OCI-LY7 (cell line): Measurements from ENCODE around the gene TECTA. TPM values are rescaled to one million over a fixed set of nuclear protein-coding genes. Genes with fewer than 3 reads are reported as not detected.

ENCODE experiments used
- Bru-seq: library from RNA; stranded (reverse); fragments of 400-500 nt; gene quantifications from one replicate; lab custom pipeline; 2021; lab: Mats Ljungman, UMichigan
- BruChase-seq, 2 experiments: library from RNA; stranded (reverse); fragments of 400-500 nt; gene quantifications; one replicate each; lab custom pipeline; 2021; lab: Mats Ljungman, UMichigan
- BruUV-seq: library from RNA; stranded (reverse); fragments of 400-500 nt; replicated peaks from 2 replicates; lab custom pipeline; 2021; lab: Mats Ljungman, UMichigan
- CTCF ChIA-PET: fragments of 300-600 bp; sonication (Branson Sonifier 250); formaldehyde crosslinking; loops from one replicate; lab custom pipeline; 2022; ENCODE audit warnings: antibody characterized with exemption; ENCODE audit not compliant: unreplicated experiment; lab: Charles Lee
- POLR2A ChIA-PET: fragments of 300-600 bp; sonication (Branson Sonifier 250); formaldehyde crosslinking; loops from one replicate; lab custom pipeline; 2022; ENCODE audit warnings: antibody characterized with exemption; lab: Charles Lee
- DNase-seq: peaks from one replicate; pipeline ENCODE4 v3.0.0-alpha.2; 2015; ENCODE audit warnings: low spot score
- H2AFZ ChIP-seq: fragments of 200-600 bp; sonication (generic), shearing (Covaris generic); 2 replicates; pipeline ENCODE4 v1.6.1; 2014; ENCODE audit warnings: mild to moderate bottlenecking, antibody characterized with exemption, low read length, moderate library complexity
- H3K27ac ChIP-seq: fragments of 200-600 bp; sonication (generic); 2 replicates; pipeline ENCODE4 v1.5.1; 2014; ENCODE audit warnings: mixed run types, low read depth, mild to moderate bottlenecking, moderate library complexity, low read length, inconsistent platforms; ENCODE audit not compliant: poor library complexity, severe bottlenecking
- H3K36me3 ChIP-seq: fragments of 200-600 bp; sonication (generic); 2 replicates; pipeline ENCODE4 v1.6.1; 2014; ENCODE audit warnings: mild to moderate bottlenecking, antibody characterized with exemption, low read length, moderate library complexity, mixed read lengths; ENCODE audit not compliant: insufficient read depth
- H3K4me1 ChIP-seq: fragments of 200-600 bp; sonication (generic); 2 replicates; pipeline ENCODE4 v1.5.1; 2014; ENCODE audit warnings: mild to moderate bottlenecking, low read length; ENCODE audit not compliant: insufficient read depth, poor library complexity, severe bottlenecking
- H3K4me2 ChIP-seq: fragments of 200-600 bp; sonication (generic); 2 replicates; pipeline ENCODE4 v1.6.1; 2014; ENCODE audit warnings: mild to moderate bottlenecking, low read length
- H3K4me3 ChIP-seq: fragments of 200-600 bp; sonication (generic); 2 replicates; pipeline ENCODE4 v1.5.1; 2014; ENCODE audit warnings: mild to moderate bottlenecking, low read depth, low read length; ENCODE audit not compliant: poor library complexity, severe bottlenecking
- H3K79me2 ChIP-seq: fragments of 200-600 bp; sonication (generic); 2 replicates; pipeline ENCODE4 v1.6.1; 2016; ENCODE audit warnings: low read depth, mild to moderate bottlenecking, low read length, moderate library complexity, mixed read lengths; ENCODE audit not compliant: insufficient read depth
- H3K9me2 ChIP-seq: fragments of 200-600 bp; sonication (generic); 2 replicates; pipeline ENCODE4 v1.6.1; 2016; ENCODE audit warnings: mild to moderate bottlenecking, low read length, mixed read lengths; ENCODE audit not compliant: insufficient read depth
- H3K9me3 ChIP-seq: fragments of 200-600 bp; sonication (generic); 2 replicates; pipeline ENCODE4 v1.6.1; 2014; ENCODE audit warnings: mild to moderate bottlenecking, mixed run types, low read length, mixed read lengths
- H4K20me1 ChIP-seq: fragments of 200-600 bp; sonication (generic); 2 replicates; pipeline ENCODE4 v1.6.1; 2014; ENCODE audit warnings: mild to moderate bottlenecking, antibody characterized with exemption, low read length, moderate library complexity, mixed read lengths; ENCODE audit not compliant: insufficient read depth
- CTCF ChIP-seq: fragments of 200-600 bp; sonication (generic); conservative IDR thresholded peaks from 2 replicates; pipeline ENCODE4 v1.5.1; 2014; ENCODE audit warnings: mild to moderate bottlenecking, antibody characterized with exemption, low read length, moderate library complexity, mixed read lengths
- EZH2phosphoT487 ChIP-seq: fragments of 200-600 bp; sonication (generic); IDR thresholded peaks from 2 replicates; pipeline ENCODE4 v1.6.1; 2018; ENCODE audit warnings: low read depth, borderline replicate concordance, mild to moderate bottlenecking, mixed run types, antibody characterized with exemption, low read length, moderate library complexity, mixed read lengths
- intact Hi-C: fragments of 100-400 bp; cut with micrococcal nuclease; formaldehyde crosslinking; loops from one replicate; pipeline ENCODE4 v1.10.0; 2022; ENCODE audit not compliant: unreplicated experiment
- long read RNA-seq: library from polyadenylated mRNA; stranded (forward); transcript quantifications from one replicate; pipeline ENCODE4 v2.0.0, GENCODE V29; 2022
- total RNA-seq, 2 experiments: library from RNA; depleted of rRNA in 1 of 2; stranded (reverse); fragments of >200 nt in 1 of 2; shearing (Covaris generic) in 1 of 2; gene quantifications; 2 replicates each; pipeline ENCODE4 v1.2.3, GENCODE V29; 2014 to 2022

Gene TECTA
- total RNA-seq (2014; rRNA removed; shearing (Covaris generic)) (0.31 and 0.32 TPM in 2 replicates), total RNA-seq (2022) (0.13 and 0.48 TPM in 2 replicates), Bru-seq, nascent RNA (percentile 20 among the genes with signal in this experiment), BruChase-seq, experiment 1, labeled RNA remaining after a 6-hour chase (percentile 16 among the genes with signal in this experiment), BruChase-seq, experiment 2, labeled RNA remaining after a 2-hour chase (percentile 19 among the genes with signal in this experiment)
- long read RNA-seq = 0 reads

- Histone ChIP-seq H3K4me1 (no peaks in the 10 kb centered on the region), H3K4me3 (no peak within 1 kb of the TSS), H3K9me2 (no peaks in the 10 kb centered on the region), H3K36me3 (no peaks in the 10 kb centered on the region), H3K27ac (no peak within 1 kb of the TSS), H3K79me2 (no peaks in the 10 kb centered on the region), H3K9me3 (no peaks in the 10 kb centered on the region), H3K4me2 (no peak within 1 kb of the TSS), H4K20me1 (no peaks in the 10 kb centered on the region), H2AFZ (no peak within 1 kb of the TSS)
- CTCF ChIA-PET = no interaction called here
- intact Hi-C loops = no loop called here
- DNase-seq = no peak
- POLR2A ChIA-PET = interaction anchor here (0.6 to 0.8 kb wide), 2 partner anchors 9 to 765 kb away, joined by 3 to 4 read pairs; no protein-coding TSS in a partner anchor
- no peak for TF ChIP-seq EZH2phosphoT487
- TF ChIP-seq CTCF = no peak
- no TSS peak for BruUV-seq
Observed at GRCh38 chr11:121100943-121101342, at the start of gene TECTA. TSS of gene TECTA (plus strand) at chr11:121101243. CDS start at chr11:121102666, 1,423 bp downstream.

GRCh38 chr11:121053244-121053643 lies 47.8 kb upstream of the TECTA start:
- H3K36me3 ChIP-seq = peaks cover 31% of the 10 kb centered on the region
- H3K4me2 ChIP-seq = no peak overlapping the region
- POLR2A ChIA-PET = interaction anchor here (0.7 to 1.1 kb wide), 2 partner anchors 13 to 16 kb away, joined by 4 to 5 read pairs; no protein-coding TSS in a partner anchor
- no peaks in the 10 kb centered on the region for H3K9me3 ChIP-seq
- no peak overlapping the region for H3K4me3 ChIP-seq
- no peaks in the 10 kb centered on the region for H3K9me2 ChIP-seq
- no peak overlapping the region for H2AFZ ChIP-seq
- TF ChIP-seq EZH2phosphoT487 = no peak
- TF ChIP-seq CTCF = no peak
- no peaks in the 10 kb centered on the region for H3K79me2 ChIP-seq
- H3K4me1 ChIP-seq = no peaks in the 10 kb centered on the region
- H3K27ac ChIP-seq = no peak overlapping the region
- intact Hi-C loops = no loop called here
- no peak for DNase-seq
- CTCF ChIA-PET = no interaction called here
- no peaks in the 10 kb centered on the region for H4K20me1 ChIP-seq
- no TSS peak for BruUV-seq

- BruUV-seq = no TSS peak
- CTCF ChIA-PET = no interaction called here
- Histone ChIP-seq H4K20me1 (no peaks in the 10 kb centered on the region), H3K79me2 (no peaks in the 10 kb centered on the region), H2AFZ (no peak overlapping the region), H3K4me1 (no peaks in the 10 kb centered on the region), H3K4me2 (no peak overlapping the region), H3K4me3 (no peak overlapping the region), H3K9me3 (no peaks in the 10 kb centered on the region), H3K36me3 (peaks cover 37% of the 10 kb centered on the region), H3K27ac (no peak overlapping the region), H3K9me2 (no peaks in the 10 kb centered on the region)
- POLR2A ChIA-PET = interaction anchor here (0.7 to 0.8 kb wide), 2 partner anchors 25 to 39 kb away, joined by 3 to 6 read pairs; no protein-coding TSS in a partner anchor
- TF ChIP-seq CTCF (no peak), EZH2phosphoT487 (no peak)
- intact Hi-C loops = no loop called here
- DNase-seq = no peak
Observed at GRCh38 chr11:121054266-121054665, 46.8 kb upstream of the TECTA start.
